ENCODE measurements around the gene RPP25L.
A peak's percentile ranks its signal among the peaks of the same experiment; 100 is the strongest.

RPP25L gene

GRCh38 chr9:34600908-34601307 is 11.0 kb downstream of the RPP25L start:
- no peak for TF ChIP-seq CTCF (IDR thresholded peaks at IDR 0.05; ENCODE audit: low read length, missing control alignments)
- H3K4me3 ChIP-seq (replicated peaks; ENCODE audit: low read depth, low read length) = no peak overlapping the region
- DNase-seq (ENCODE audit: low read depth) = no peak

- TF ChIP-seq CTCF (IDR thresholded peaks at IDR 0.05; ENCODE audit: low read length, missing control alignments) = no peak
- no peak for DNase-seq (ENCODE audit: low read depth)
- no peak overlapping the region for H3K4me3 ChIP-seq (replicated peaks; ENCODE audit: low read depth, low read length)
These were observed 12.4 kb downstream of the RPP25L start for GRCh38 chr9:34599546-34599945.

GRCh38 chr9:34594177-34594576 is 17.7 kb downstream of the RPP25L start:
- TF ChIP-seq CTCF (IDR thresholded peaks at IDR 0.05; ENCODE audit: low read length, missing control alignments) = no peak

GRCh38 chr9:34592895-34593601 is 18.8 kb downstream of the RPP25L start:
- no peak overlapping the region for H3K4me3 ChIP-seq (replicated peaks; ENCODE audit: low read depth, low read length)
- no peak for DNase-seq (ENCODE audit: low read depth)
- no peak for TF ChIP-seq CTCF (IDR thresholded peaks at IDR 0.05; ENCODE audit: low read length, missing control alignments)

More at GRCh38 chr9:34594177-34594576, 17.7 kb downstream of the RPP25L start:
- DNase-seq (ENCODE audit: low read depth) = no peak
- no peak overlapping the region for H3K4me3 ChIP-seq (replicated peaks; ENCODE audit: low read depth, low read length)

GRCh38 chr9:34591917-34592866 is 19.7 kb downstream of the RPP25L start:
- no peak overlapping the region for H3K4me3 ChIP-seq (replicated peaks; ENCODE audit: low read depth, low read length)
- TF ChIP-seq CTCF (IDR thresholded peaks at IDR 0.05; ENCODE audit: low read length, missing control alignments) = no peak
- DNase-seq (ENCODE audit: low read depth) = no peak

- peak; percentile 80 for DNase-seq (ENCODE audit: low read depth)
- H3K4me3 ChIP-seq (replicated peaks; ENCODE audit: low read depth, low read length) = no peak overlapping the region
- peak; percentile 77 for TF ChIP-seq CTCF (IDR thresholded peaks at IDR 0.05; ENCODE audit: low read length, missing control alignments)
These were observed 20.5 kb downstream of the RPP25L start for GRCh38 chr9:34591248-34591916.
